ENCODE measurements around the gene SMOC2. TPM values are rescaled to one million over a fixed set of nuclear protein-coding genes. Genes with fewer than 3 reads are reported as not detected.

The SMOC2 gene
- total and polyA plus RNA-seq, 4 donors: 1.3 to 6.4 (median 4.6) TPM

DNA sequence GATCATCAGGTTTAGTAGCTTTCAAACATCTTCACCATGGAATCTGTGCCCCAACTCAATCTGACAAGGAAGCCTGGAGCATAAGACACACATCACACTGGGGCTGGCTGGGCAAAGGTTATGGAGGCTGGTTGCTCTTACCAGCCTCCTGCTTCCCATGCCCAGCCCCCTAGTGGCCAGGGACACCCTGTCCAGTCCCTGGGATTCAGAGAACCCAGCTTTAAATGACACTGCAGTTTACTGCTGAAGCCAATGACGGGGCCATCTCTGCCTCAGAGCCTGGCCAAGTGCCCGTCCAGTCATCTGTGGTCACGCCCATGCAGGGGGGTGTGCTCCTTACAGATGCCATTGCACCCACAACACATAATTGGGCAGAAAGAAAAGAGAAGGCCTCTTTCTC lies 272.9 kb downstream of the SMOC2 start:
- WGBS, 2 donors: 83 to 88% methylated on average over 3 of the region's 3 CpGs
- no peaks in the 10 kb centered on the region for H3K4me1 ChIP-seq (ENCODE audit: control insufficient read depth in 5 of 5, insufficient read depth in 5 of 5, low read length in 5 of 5)
- TF ChIP-seq, protein P1, sequence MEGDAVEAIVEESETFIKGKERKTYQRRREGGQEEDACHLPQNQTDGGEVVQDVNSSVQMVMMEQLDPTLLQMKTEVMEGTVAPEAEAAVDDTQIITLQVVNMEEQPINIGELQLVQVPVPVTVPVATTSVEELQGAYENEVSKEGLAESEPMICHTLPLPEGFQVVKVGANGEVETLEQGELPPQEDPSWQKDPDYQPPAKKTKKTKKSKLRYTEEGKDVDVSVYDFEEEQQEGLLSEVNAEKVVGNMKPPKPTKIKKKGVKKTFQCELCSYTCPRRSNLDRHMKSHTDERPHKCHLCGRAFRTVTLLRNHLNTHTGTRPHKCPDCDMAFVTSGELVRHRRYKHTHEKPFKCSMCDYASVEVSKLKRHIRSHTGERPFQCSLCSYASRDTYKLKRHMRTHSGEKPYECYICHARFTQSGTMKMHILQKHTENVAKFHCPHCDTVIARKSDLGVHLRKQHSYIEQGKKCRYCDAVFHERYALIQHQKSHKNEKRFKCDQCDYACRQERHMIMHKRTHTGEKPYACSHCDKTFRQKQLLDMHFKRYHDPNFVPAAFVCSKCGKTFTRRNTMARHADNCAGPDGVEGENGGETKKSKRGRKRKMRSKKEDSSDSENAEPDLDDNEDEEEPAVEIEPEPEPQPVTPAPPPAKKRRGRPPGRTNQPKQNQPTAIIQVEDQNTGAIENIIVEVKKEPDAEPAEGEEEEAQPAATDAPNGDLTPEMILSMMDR (IDR thresholded peaks at IDR 0.05; ENCODE audit: control extremely low read depth, extremely low read depth): no peak
- H3K4me3 ChIP-seq: no peak overlapping the region
- peaks cover 0 to 10% (median 2%) of the 10 kb centered on the region in 4 donors for H3K9me3 ChIP-seq (ENCODE audit: control insufficient read depth in 4 of 4, insufficient read depth in 3 of 4, low read length in 3 of 4)
- ATAC-seq (ENCODE audit: insufficient read depth, low FRiP score) (no peak), DNase-seq (no peak)
- H3K27ac ChIP-seq (ENCODE audit: low read depth in 1 of 2, low read length in 1 of 2): no peak overlapping the region
- no peak overlapping the region for H3K9ac ChIP-seq (ENCODE audit: insufficient read depth in 1 of 2, low read length in 2 of 2)
- peaks cover 0 to 20% (median 0%) of the 10 kb centered on the region in 3 donors for H3K27me3 ChIP-seq (ENCODE audit: control insufficient read depth in 3 of 3, insufficient read depth in 3 of 3, low read length in 2 of 3)
- no peaks in the 10 kb centered on the region for H3K36me3 ChIP-seq (ENCODE audit: control insufficient read depth in 4 of 4, insufficient read depth in 4 of 4, low read length in 4 of 4)

DNA sequence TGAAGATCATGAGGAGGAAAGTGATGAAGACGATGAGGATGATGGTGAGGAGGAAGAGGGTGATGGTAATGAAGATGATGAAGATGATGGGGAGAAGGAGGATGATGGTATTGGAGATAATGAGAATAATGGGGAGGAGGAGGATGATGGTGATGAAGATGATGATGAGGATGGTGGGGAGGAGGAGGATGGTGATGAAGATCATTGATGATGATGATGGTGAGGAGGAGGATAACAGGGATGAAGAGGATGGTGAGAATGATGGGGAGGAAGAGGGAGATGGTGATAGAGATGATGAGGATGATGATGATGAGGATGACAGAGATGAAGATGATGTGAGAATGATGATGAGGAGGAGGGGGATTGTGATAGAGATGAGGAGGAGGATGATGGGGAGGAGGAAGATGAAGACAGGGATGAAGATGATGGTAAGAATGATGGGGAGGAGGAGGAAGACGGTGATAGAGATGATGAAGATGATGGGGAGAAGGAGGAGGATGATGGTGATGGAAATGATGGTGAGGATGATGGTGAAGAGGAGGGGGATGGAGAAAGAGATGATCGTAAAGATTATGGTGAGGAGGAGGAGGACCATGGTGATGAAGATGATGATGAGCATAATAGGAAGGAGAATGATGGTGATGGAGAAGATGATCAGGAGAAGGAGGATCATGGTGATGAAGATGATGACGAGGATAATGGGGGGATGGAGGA lies 273.7 kb downstream of the SMOC2 start:
- Histone ChIP-seq H3K36me3 (ENCODE audit: control insufficient read depth in 4 of 4, insufficient read depth in 4 of 4, low read length in 4 of 4) (no peaks in the 10 kb centered on the region), H3K27me3 (ENCODE audit: control insufficient read depth in 3 of 3, insufficient read depth in 3 of 3, low read length in 2 of 3) (peaks cover 0 to 20% (median 0%) of the 10 kb centered on the region in 3 donors), H3K9ac (ENCODE audit: insufficient read depth in 1 of 2, low read length in 2 of 2) (no peak overlapping the region), H3K9me3 (ENCODE audit: control insufficient read depth in 4 of 4, insufficient read depth in 3 of 4, low read length in 3 of 4) (peaks cover 0 to 14% (median 2%) of the 10 kb centered on the region in 4 donors), H3K27ac (ENCODE audit: low read depth in 1 of 2, low read length in 1 of 2) (no peak overlapping the region), H3K4me1 (ENCODE audit: control insufficient read depth in 5 of 5, insufficient read depth in 5 of 5, low read length in 5 of 5) (no peaks in the 10 kb centered on the region), H3K4me3 (no peak overlapping the region)
- ATAC-seq (ENCODE audit: insufficient read depth, low FRiP score): no peak
- DNase-seq: no peak
- 91 to 94% methylated on average over 4 of the region's 4 CpGs for WGBS, 2 donors
- TF ChIP-seq, protein P1 (IDR thresholded peaks at IDR 0.05; ENCODE audit: control extremely low read depth, extremely low read depth): no peak

DNA sequence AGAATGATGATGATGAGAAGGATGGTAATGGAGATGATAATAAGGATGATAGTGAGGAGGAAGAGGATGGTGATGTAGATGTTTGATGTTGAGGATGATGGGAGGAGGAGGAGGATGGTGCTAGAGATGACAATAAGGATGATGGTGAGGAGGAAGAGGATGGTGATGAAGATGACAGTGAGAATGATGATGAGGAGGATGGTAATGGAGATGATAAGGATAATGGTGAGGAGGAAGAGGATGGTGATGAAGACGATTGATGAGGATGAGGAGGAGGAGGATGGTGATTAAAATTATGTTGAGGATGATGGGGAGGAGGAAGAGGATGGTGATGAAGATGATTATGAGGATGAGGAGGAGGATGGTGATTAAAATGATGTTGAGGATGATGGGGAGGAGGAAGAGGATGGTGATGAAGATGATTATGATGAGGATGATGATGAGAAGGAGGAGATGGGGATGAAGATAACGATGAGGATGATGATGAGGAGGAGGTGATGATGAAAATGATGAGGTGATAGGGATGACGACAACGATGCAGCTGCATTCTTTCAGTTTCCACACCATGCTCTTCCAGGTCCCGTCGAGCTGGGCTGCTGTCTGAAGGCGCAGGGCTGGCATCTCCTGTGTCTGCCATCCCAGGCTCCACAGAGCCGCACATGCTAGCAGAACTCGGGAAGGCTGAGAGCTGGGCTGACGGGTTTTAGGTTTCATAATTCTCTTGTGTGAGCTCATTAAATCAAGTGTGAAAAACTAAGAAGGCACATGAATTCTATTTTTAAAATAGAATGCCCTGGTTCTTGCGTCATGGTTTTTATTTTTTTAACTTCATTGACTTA lies 274.9 kb downstream of the SMOC2 start:
- Histone ChIP-seq H3K36me3 (ENCODE audit: control insufficient read depth in 4 of 4, insufficient read depth in 4 of 4, low read length in 4 of 4) (no peaks in the 10 kb centered on the region), H3K9ac (ENCODE audit: insufficient read depth in 1 of 2, low read length in 2 of 2) (no peak overlapping the region), H3K4me1 (ENCODE audit: control insufficient read depth in 5 of 5, insufficient read depth in 5 of 5, low read length in 5 of 5) (no peaks in the 10 kb centered on the region), H3K4me3 (no peak overlapping the region), H3K9me3 (ENCODE audit: control insufficient read depth in 4 of 4, insufficient read depth in 3 of 4, low read length in 3 of 4) (peaks cover 0 to 14% (median 2%) of the 10 kb centered on the region in 4 donors), H3K27me3 (ENCODE audit: control insufficient read depth in 3 of 3, insufficient read depth in 3 of 3, low read length in 2 of 3) (peaks cover 0 to 18% (median 0%) of the 10 kb centered on the region in 3 donors), H3K27ac (ENCODE audit: low read depth in 1 of 2, low read length in 1 of 2) (no peak overlapping the region)
- TF ChIP-seq, protein P1 (IDR thresholded peaks at IDR 0.05; ENCODE audit: control extremely low read depth, extremely low read depth): no peak
- 83 to 86% methylated on average over 11 of the region's 11 CpGs for WGBS, 2 donors
- DNase-seq: peak in 1 of 3 donors; percentile 8
- ATAC-seq (ENCODE audit: insufficient read depth, low FRiP score): no peak

All from lung (tissue), 12 donors.